ENCODE data around the gene BRD9. TPM values are rescaled to one million over a fixed set of nuclear protein-coding genes. Genes with fewer than 3 reads are reported as not detected.
"Not testable (repeated sequence)": the region's sequence is repeated elsewhere in the genome, so short reads cannot be mapped to it uniquely, and the experiment has no call there.

BRD9 gene
- total RNA-seq, 1 donor from 2014 or later: 104 TPM

- not testable (repeated sequence) for DNase-seq
Observed at GRCh38 chr5:842402-843221, 50.0 kb downstream of the BRD9 start.

GRCh38 chr5:841531-842401 is 50.8 kb downstream of the BRD9 start:
- H3K36me3 Mint-ChIP-seq (ENCODE audit: unreplicated experiment): peaks cover 11% of the 10 kb centered on the region

More at GRCh38 chr5:842402-843221, 50.0 kb downstream of the BRD9 start:
- not testable (repeated sequence) for H3K27ac Mint-ChIP-seq (ENCODE audit: unreplicated experiment); H3K9me3 Mint-ChIP-seq (ENCODE audit: unreplicated experiment); H3K4me1 Mint-ChIP-seq (ENCODE audit: low read depth, unreplicated experiment); H3K4me3 Mint-ChIP-seq (ENCODE audit: unreplicated experiment); H3K27me3 Mint-ChIP-seq (ENCODE audit: unreplicated experiment)
- peaks cover 13% of the 10 kb centered on the region for H3K36me3 Mint-ChIP-seq (ENCODE audit: unreplicated experiment)

GRCh38 chr5:840974-841435 is 51.6 kb downstream of the BRD9 start:
- H3K27ac Mint-ChIP-seq (ENCODE audit: unreplicated experiment); H3K4me3 Mint-ChIP-seq (ENCODE audit: unreplicated experiment); H3K27me3 Mint-ChIP-seq (ENCODE audit: unreplicated experiment); H3K4me1 Mint-ChIP-seq (ENCODE audit: low read depth, unreplicated experiment); H3K36me3 Mint-ChIP-seq (ENCODE audit: unreplicated experiment); H3K9me3 Mint-ChIP-seq (ENCODE audit: unreplicated experiment); DNase-seq: not testable (repeated sequence)

More at GRCh38 chr5:841531-842401, 50.8 kb downstream of the BRD9 start:
- H3K27me3 Mint-ChIP-seq (ENCODE audit: unreplicated experiment); H3K27ac Mint-ChIP-seq (ENCODE audit: unreplicated experiment); H3K4me1 Mint-ChIP-seq (ENCODE audit: low read depth, unreplicated experiment); DNase-seq; H3K9me3 Mint-ChIP-seq (ENCODE audit: unreplicated experiment); H3K4me3 Mint-ChIP-seq (ENCODE audit: unreplicated experiment): not testable (repeated sequence)

GRCh38 chr5:840118-840973 is 52.3 kb downstream of the BRD9 start:
- H3K4me3 Mint-ChIP-seq (ENCODE audit: unreplicated experiment); H3K4me1 Mint-ChIP-seq (ENCODE audit: low read depth, unreplicated experiment); H3K36me3 Mint-ChIP-seq (ENCODE audit: unreplicated experiment); DNase-seq; H3K27ac Mint-ChIP-seq (ENCODE audit: unreplicated experiment); H3K9me3 Mint-ChIP-seq (ENCODE audit: unreplicated experiment); H3K27me3 Mint-ChIP-seq (ENCODE audit: unreplicated experiment): not testable (repeated sequence)

- H3K4me1 Mint-ChIP-seq (ENCODE audit: low read depth, unreplicated experiment): not testable (repeated sequence)
- DNase-seq: peak; percentile 70
Observed at GRCh38 chr5:838431-838851, 54.2 kb downstream of the BRD9 start.

GRCh38 chr5:837621-838121 is 54.9 kb downstream of the BRD9 start:
- not testable (repeated sequence) for H3K27ac Mint-ChIP-seq (ENCODE audit: unreplicated experiment); H3K4me1 Mint-ChIP-seq (ENCODE audit: low read depth, unreplicated experiment); H3K27me3 Mint-ChIP-seq (ENCODE audit: unreplicated experiment); H3K36me3 Mint-ChIP-seq (ENCODE audit: unreplicated experiment); H3K4me3 Mint-ChIP-seq (ENCODE audit: unreplicated experiment); DNase-seq; H3K9me3 Mint-ChIP-seq (ENCODE audit: unreplicated experiment)

More at GRCh38 chr5:838431-838851, 54.2 kb downstream of the BRD9 start:
- not testable (repeated sequence) for H3K27ac Mint-ChIP-seq (ENCODE audit: unreplicated experiment); H3K9me3 Mint-ChIP-seq (ENCODE audit: unreplicated experiment); H3K4me3 Mint-ChIP-seq (ENCODE audit: unreplicated experiment); H3K27me3 Mint-ChIP-seq (ENCODE audit: unreplicated experiment); H3K36me3 Mint-ChIP-seq (ENCODE audit: unreplicated experiment)

- not testable (repeated sequence) for H3K9me3 Mint-ChIP-seq (ENCODE audit: unreplicated experiment); H3K27ac Mint-ChIP-seq (ENCODE audit: unreplicated experiment); H3K4me1 Mint-ChIP-seq (ENCODE audit: low read depth, unreplicated experiment); H3K27me3 Mint-ChIP-seq (ENCODE audit: unreplicated experiment); DNase-seq; H3K4me3 Mint-ChIP-seq (ENCODE audit: unreplicated experiment); H3K36me3 Mint-ChIP-seq (ENCODE audit: unreplicated experiment)
Observed at GRCh38 chr5:835933-836612, 56.5 kb downstream of the BRD9 start.

GRCh38 chr5:834013-834412 is 58.6 kb downstream of the BRD9 start:
- not testable (repeated sequence) for H3K27ac Mint-ChIP-seq (ENCODE audit: unreplicated experiment); H3K9me3 Mint-ChIP-seq (ENCODE audit: unreplicated experiment); H3K4me1 Mint-ChIP-seq (ENCODE audit: low read depth, unreplicated experiment); H3K4me3 Mint-ChIP-seq (ENCODE audit: unreplicated experiment); H3K27me3 Mint-ChIP-seq (ENCODE audit: unreplicated experiment); DNase-seq; H3K36me3 Mint-ChIP-seq (ENCODE audit: unreplicated experiment)

- H3K27ac Mint-ChIP-seq (ENCODE audit: unreplicated experiment); DNase-seq; H3K27me3 Mint-ChIP-seq (ENCODE audit: unreplicated experiment); H3K9me3 Mint-ChIP-seq (ENCODE audit: unreplicated experiment); H3K4me1 Mint-ChIP-seq (ENCODE audit: low read depth, unreplicated experiment); H3K4me3 Mint-ChIP-seq (ENCODE audit: unreplicated experiment): not testable (repeated sequence)
- H3K36me3 Mint-ChIP-seq (ENCODE audit: unreplicated experiment): peaks cover 11% of the 10 kb centered on the region
Observed at GRCh38 chr5:828194-828593, 64.4 kb downstream of the BRD9 start.

- DNase-seq; H3K4me1 Mint-ChIP-seq (ENCODE audit: low read depth, unreplicated experiment); H3K4me3 Mint-ChIP-seq (ENCODE audit: unreplicated experiment); H3K27ac Mint-ChIP-seq (ENCODE audit: unreplicated experiment); H3K27me3 Mint-ChIP-seq (ENCODE audit: unreplicated experiment); H3K9me3 Mint-ChIP-seq (ENCODE audit: unreplicated experiment): not testable (repeated sequence)
- H3K36me3 Mint-ChIP-seq (ENCODE audit: unreplicated experiment): peaks cover 22% of the 10 kb centered on the region
Observed at GRCh38 chr5:825544-825943, 67.1 kb downstream of the BRD9 start.
